IPS DF 6.9 (cell line): ENCODE results near the gene TNK2.
"Not testable (repeated sequence)": the region's sequence is repeated elsewhere in the genome, so short reads cannot be mapped to it uniquely, and the experiment has no call there.

Experiments
- DNase-seq: peaks from one replicate; pipeline ENCODE4 v3.0.0-alpha.2; 2013; ENCODE audit warnings: low read depth, low spot score
- H3K27ac ChIP-seq: one replicate; pipeline ENCODE4 v1.5.1; 2013; ENCODE audit warnings: low read length, control low read depth
- H3K27me3 ChIP-seq: 2 replicates; pipeline ENCODE4 v1.6.1; 2013; ENCODE audit warnings: mild to moderate bottlenecking, low read length; ENCODE audit not compliant: control insufficient read depth, insufficient read depth
- H3K36me3 ChIP-seq: 2 replicates; pipeline ENCODE4 v1.6.1; 2013; ENCODE audit warnings: low read length; ENCODE audit not compliant: control insufficient read depth, insufficient read depth
- H3K4me1 ChIP-seq: 2 replicates; pipeline ENCODE4 v1.6.1; 2013; ENCODE audit warnings: low read length; ENCODE audit not compliant: control insufficient read depth, insufficient read depth
- H3K4me3 ChIP-seq: 2 replicates; pipeline ENCODE4 v1.5.1; 2013; ENCODE audit warnings: mild to moderate bottlenecking, low read length
- H3K9me3 ChIP-seq: 2 replicates; pipeline ENCODE4 v1.6.1; 2013; ENCODE audit warnings: low read length, inconsistent platforms; ENCODE audit not compliant: control insufficient read depth, insufficient read depth
- WGBS: extraction: QIAGEN DNeasy Blood & Tissue Kit; methylation state at CpG from one replicate; pipeline ENCODE4 v1.1.7; 2013; ENCODE audit warnings: mixed read lengths, missing lambda C conversion rate; ENCODE audit not compliant: insufficient read length, insufficient coverage; 5-methylcytosine and 5-hydroxymethylcytosine counted together

The TNK2 gene

DNA sequence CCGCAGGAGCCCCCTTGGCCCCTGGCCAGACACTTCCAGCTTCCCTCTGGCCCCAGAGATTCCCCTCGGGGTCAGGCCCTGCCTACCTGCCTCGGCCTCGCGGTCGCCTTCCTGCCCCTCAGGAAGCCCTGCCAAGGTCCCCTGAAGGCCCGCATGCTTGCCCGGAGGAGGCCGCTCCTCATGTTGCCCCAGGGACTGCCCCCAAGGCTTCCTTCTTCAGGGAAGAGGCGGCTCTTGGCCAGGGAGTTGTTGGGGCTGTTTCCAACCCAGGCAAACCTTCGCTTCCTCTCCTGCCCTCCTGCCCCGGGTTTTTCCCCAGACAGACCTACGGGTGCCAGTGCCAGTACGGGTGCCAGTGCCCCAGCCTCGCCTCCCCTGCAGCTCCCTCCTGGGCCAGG lies 83.2 kb downstream of the TNK2 start:
- no peaks in the 10 kb centered on the region for H3K9me3 ChIP-seq
- no peaks in the 10 kb centered on the region for H3K27me3 ChIP-seq
- no peak overlapping the region for H3K4me3 ChIP-seq
- no peak overlapping the region for H3K27ac ChIP-seq
- H3K4me1 ChIP-seq = no peaks in the 10 kb centered on the region
- no peak for DNase-seq
- no peaks in the 10 kb centered on the region for H3K36me3 ChIP-seq
- WGBS = no CpG with 5 or more reads among the region's 15 CpGs

DNA sequence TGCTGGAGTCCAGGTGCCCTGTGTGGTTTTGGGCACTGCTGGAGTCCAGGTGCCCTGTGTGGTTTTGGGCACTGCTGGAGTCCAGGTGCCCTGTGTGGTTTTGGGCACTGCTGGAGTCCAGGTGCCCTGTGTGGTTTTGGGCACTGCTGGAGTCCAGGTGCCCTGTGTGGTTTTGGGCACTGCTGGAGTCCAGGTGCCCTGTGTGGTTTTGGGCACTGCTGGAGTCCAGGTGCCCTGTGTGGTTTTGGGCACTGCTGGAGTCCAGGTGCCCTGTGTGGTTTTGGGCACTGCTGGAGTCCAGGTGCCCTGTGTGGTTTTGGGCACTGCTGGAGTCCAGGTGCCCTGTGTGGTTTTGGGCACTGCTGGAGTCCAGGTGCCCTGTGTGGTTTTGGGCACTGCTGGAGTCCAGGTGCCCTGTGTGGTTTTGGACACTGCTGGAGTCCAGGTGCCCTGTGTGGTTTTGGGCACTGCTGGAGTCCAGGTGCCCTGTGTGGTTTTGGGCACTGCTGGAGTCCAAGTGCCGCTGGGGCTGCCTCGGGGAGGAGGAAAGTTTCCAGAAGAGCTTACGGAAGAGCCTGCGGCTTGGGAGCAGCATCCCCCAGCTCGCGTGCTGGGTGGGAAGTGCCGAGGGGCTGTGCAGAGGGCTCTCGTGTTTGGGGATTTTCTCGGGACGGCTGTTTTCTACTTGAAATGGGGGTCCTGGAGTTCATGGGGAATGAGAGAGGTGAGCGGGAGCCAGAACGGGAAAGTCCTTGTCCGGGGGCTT lies 83.7 kb downstream of the TNK2 start:
- not testable (repeated sequence) for DNase-seq
- no CpG with 5 or more reads among the region's 13 CpGs for WGBS

DNA sequence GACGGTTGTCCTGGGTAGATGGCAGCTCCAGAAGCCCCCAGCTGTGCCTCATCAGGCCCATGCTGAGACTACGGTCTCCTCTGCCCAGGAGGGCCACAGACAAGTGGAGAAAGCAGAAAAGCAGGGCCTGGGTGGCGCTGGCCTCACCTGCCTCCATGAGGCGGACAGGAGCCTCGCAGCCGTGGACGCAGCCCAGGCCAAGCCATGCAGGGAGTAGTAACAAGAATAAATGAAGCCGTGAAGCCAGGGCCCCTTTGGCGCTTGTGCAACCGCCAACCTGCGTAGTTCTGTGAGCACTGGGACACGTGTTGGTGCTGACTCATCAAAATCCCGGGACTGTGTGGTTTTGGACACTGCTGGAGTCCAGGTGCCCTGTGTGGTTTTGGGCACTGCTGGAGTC lies 84.4 kb downstream of the TNK2 start:
- no peak overlapping the region for H3K4me3 ChIP-seq
- H3K27ac ChIP-seq = no peak overlapping the region
- no peaks in the 10 kb centered on the region for H3K4me1 ChIP-seq
- H3K36me3 ChIP-seq = no peaks in the 10 kb centered on the region
- H3K27me3 ChIP-seq = no peaks in the 10 kb centered on the region
- no CpG with 5 or more reads among the region's 13 CpGs for WGBS
- no peak for DNase-seq
- no peaks in the 10 kb centered on the region for H3K9me3 ChIP-seq

More for the DNA sequence above, 83.7 kb downstream of the TNK2 start:
- H3K27me3 ChIP-seq, H3K4me1 ChIP-seq, H3K27ac ChIP-seq, H3K9me3 ChIP-seq, H3K36me3 ChIP-seq, H3K4me3 ChIP-seq: not testable (repeated sequence)

DNA sequence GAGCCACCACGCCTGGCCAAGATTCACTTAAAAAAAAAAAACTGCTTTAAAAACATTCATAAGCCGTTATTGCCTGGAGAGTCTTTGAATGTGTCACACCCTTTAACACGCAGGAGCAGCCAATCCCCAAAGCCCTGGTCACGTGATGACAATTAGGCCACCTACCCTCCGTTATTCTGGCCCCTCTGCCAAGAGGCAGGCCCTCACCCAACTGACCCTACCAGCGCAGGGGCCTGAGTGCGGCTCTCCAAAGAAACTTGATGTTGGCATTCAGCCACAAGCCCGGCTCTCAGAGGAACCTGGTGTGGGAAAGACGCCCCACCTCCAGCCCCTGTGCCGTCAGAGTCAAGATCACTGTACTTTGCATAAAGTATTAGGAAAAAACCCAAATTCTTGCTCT lies 85.1 kb downstream of the TNK2 start:
- no peak overlapping the region for H3K27ac ChIP-seq
- no peaks in the 10 kb centered on the region for H3K4me1 ChIP-seq
- H3K4me3 ChIP-seq = no peak overlapping the region
- DNase-seq = no peak
- H3K27me3 ChIP-seq = no peaks in the 10 kb centered on the region
- no CpG with 5 or more reads among the region's 10 CpGs for WGBS
- no peaks in the 10 kb centered on the region for H3K9me3 ChIP-seq
- H3K36me3 ChIP-seq = no peaks in the 10 kb centered on the region

DNA sequence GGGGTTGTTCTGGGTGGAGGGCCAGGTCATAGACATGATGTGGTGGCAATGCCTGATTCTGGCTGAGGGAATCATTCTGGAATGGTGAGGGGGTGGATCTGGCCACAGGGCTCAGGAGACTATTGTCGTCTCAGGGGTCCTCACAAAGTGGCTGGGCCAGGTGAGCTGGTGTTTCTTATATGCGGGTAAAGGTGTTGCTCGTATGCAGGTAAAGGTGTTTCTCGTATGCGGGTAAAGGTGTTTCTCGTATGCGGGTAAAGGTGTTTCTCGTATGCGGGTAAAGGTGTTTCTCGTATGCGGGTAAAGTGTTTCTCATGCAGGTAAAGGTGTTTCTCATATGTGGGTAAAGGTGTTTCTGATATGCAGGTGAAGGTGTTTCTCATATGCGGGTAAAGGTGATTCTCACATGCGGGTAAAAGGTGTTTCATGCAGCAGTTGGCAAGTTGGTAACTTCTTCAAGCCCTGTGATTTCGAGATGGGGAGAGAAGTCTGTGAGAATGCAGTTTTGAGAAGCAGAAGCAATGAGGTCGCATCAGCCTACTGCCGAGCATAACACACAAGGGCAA lies 86.1 kb downstream of the TNK2 start:
- no peak for DNase-seq
- WGBS = no CpG with 5 or more reads among the region's 16 CpGs
- no peaks in the 10 kb centered on the region for H3K9me3 ChIP-seq

DNA sequence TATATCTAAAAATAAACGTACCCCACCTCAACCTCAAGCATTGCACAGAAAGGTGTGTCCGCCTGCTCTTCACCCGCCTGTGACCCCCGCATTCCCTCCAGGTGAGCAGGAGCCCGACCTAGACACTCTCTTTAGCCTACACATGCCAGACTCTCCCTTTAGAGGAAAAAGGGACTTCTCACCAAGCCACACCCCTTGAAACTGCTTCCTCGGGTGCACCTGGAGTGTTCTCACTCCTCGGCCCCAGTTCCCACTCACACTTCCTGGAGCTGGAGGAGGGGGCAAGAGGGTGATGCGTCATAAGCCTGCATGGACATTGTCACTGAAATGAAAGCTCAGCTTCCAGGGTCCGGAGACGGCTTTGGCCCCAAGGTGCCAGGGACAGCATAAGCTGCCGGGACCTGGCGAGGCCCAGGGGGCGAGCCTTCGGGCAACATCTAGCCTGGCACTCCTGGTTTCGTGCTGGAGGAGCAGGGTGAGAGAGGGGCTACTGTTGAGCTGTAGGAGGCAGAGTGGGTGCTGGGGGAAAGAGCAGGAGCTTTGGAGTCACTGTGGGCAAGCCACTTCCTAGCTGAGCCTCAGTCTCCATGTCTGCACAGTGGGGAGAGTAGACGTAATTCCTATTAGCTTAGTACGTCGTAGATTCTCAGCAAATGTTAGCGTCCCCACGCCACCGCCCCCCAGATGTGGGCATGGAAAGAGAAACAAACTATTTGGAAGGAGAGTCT lies 86.8 kb downstream of the TNK2 start:
- H3K4me1 ChIP-seq = no peaks in the 10 kb centered on the region
- no peak overlapping the region for H3K4me3 ChIP-seq
- no peaks in the 10 kb centered on the region for H3K36me3 ChIP-seq
- no peaks in the 10 kb centered on the region for H3K27me3 ChIP-seq
- H3K27ac ChIP-seq = no peak overlapping the region
- no CpG with 5 or more reads among the region's 21 CpGs for WGBS
- no peak for DNase-seq
- no peaks in the 10 kb centered on the region for H3K9me3 ChIP-seq

More for the DNA sequence above, 86.1 kb downstream of the TNK2 start:
- Histone ChIP-seq H3K27ac (no peak overlapping the region), H3K27me3 (no peaks in the 10 kb centered on the region), H3K4me1 (no peaks in the 10 kb centered on the region), H3K36me3 (no peaks in the 10 kb centered on the region), H3K4me3 (no peak overlapping the region)

DNA sequence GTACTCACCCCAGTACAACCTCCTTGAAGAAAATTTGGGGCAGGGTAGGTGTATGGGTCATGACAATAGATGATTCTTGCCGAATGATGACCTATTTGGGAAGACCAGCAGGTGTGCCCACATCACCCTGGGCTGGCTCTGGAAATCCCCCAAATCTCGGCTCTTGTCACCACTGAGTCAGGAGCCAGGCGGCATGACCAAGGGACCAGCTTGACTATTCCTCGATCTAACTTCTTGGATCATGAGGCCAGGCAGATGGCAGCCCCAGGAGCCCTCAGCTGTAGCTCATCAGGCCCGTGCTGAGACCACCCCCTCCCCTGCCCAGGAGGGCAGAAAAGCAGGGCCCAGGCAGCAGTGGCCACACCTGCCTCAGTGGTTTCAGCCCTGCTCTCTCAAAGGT lies 87.5 kb downstream of the TNK2 start:
- no peaks in the 10 kb centered on the region for H3K27me3 ChIP-seq
- H3K9me3 ChIP-seq = no peaks in the 10 kb centered on the region
- WGBS = no CpG with 5 or more reads among the region's 5 CpGs

DNA sequence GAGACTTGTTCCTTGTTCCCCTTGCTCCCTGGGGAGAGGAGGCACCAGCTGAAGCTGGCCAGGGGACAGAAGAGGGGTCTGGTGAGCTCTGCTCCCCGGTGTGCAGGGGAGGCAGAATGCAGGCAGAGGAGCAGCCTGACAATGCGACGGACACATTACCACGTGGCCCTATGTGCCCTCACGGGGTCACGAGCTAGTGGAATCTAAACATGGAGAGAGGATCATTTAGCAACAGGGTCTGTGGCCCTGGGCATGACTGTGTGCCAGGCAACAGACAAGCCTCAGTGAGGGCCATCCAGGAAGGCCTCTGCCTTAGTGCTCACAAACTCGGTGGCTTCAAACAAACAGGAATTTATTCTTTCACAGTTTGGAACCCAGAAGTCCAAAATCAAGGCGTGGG lies 88.2 kb downstream of the TNK2 start:
- DNase-seq = no peak

More for the DNA sequence above, 87.5 kb downstream of the TNK2 start:
- H3K4me1 ChIP-seq = no peaks in the 10 kb centered on the region
- DNase-seq = no peak
- no peak overlapping the region for H3K27ac ChIP-seq
- H3K36me3 ChIP-seq = no peaks in the 10 kb centered on the region
- H3K4me3 ChIP-seq = no peak overlapping the region

DNA sequence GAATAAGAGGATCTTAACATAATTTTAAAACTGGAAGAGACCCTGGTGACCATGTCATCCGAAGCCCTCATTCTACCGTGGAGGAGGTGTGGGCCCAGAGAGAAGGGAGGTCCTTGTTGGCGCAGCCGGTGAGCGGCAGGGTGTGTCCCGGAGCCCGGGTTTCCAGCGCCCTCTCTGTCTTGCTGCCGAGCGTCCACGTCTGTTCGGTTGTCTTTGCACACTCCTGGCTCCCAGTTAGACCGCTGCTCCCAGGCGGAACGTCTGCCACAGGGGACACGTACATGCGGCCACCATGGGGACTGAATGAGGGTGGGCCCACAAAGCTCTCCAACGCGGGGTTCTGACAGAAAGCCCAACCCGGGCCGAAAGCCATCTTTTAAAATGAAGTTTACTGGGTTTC lies 90.0 kb downstream of the TNK2 start:
- DNase-seq = no peak
- Histone ChIP-seq H3K4me1 (no peaks in the 10 kb centered on the region), H3K27ac (no peak overlapping the region), H3K27me3 (no peaks in the 10 kb centered on the region), H3K9me3 (no peaks in the 10 kb centered on the region), H3K36me3 (no peaks in the 10 kb centered on the region), H3K4me3 (no peak overlapping the region)
- no CpG with 5 or more reads among the region's 21 CpGs for WGBS

More for the DNA sequence above, 88.2 kb downstream of the TNK2 start:
- H3K4me3 ChIP-seq = no peak overlapping the region
- no peaks in the 10 kb centered on the region for H3K27me3 ChIP-seq
- no peaks in the 10 kb centered on the region for H3K36me3 ChIP-seq
- no CpG with 5 or more reads among the region's 8 CpGs for WGBS
- H3K4me1 ChIP-seq = no peaks in the 10 kb centered on the region
- H3K9me3 ChIP-seq = no peaks in the 10 kb centered on the region
- no peak overlapping the region for H3K27ac ChIP-seq

DNA sequence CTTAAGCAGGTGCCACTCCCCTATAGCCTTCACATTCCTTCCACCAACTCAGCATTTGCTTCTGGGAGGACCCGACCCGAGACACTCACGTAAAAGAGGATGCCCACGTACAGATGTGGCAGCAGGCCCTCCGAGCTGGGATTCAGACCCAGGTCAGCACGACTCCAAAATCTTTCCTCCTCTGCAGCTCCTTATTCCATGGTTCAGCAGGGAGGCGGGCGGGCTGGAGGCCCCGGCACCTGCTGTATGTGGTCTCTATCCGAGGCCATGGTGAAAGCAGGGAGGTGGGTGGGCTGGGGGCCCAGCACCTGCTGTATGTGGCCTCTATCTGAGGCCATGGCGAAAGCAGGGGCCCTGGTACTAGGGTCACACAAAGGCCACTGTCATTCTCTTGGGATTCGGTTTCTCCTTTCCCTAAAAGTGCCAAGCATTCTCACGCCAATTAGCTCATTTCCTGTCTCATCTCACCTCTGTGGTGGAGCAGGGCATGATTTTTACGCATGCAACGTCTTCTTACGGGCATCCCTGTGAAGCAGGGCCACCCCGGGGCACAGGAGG lies 90.7 kb downstream of the TNK2 start:
- Histone ChIP-seq H3K27ac (no peak overlapping the region), H3K4me3 (no peak overlapping the region), H3K36me3 (no peaks in the 10 kb centered on the region), H3K27me3 (no peaks in the 10 kb centered on the region), H3K4me1 (no peaks in the 10 kb centered on the region), H3K9me3 (no peaks in the 10 kb centered on the region)
- no peak for DNase-seq
- WGBS = no CpG with 5 or more reads among the region's 17 CpGs
